ENCODE data around the gene CSNK2B. TPM values are rescaled to one million over a fixed set of nuclear protein-coding genes. Genes with fewer than 3 reads are reported as not detected.

Gene CSNK2B
- total RNA-seq: 76.5 and 99.5 TPM in 2 replicates

GRCh38 chr6:31665501-31666336 lies at the start of gene CSNK2B:
TSS of gene CSNK2B (plus strand) at chr6:31666080. CDS start at chr6:31666832, 752 bp downstream.
- DNase-seq (ENCODE audit: low read depth in 2 of 2): peak; percentile 94 to 98

GRCh38 chr6:31617010-31617409 lies 48.9 kb upstream of the CSNK2B start:
- DNase-seq (ENCODE audit: low read depth in 2 of 2): no peak

- peak; percentile 97 to 100 for DNase-seq (ENCODE audit: low read depth in 2 of 2)
These were observed 45.9 kb upstream of the CSNK2B start for GRCh38 chr6:31619805-31620585.

- DNase-seq (ENCODE audit: low read depth in 2 of 2): peak in 1 of 2 donors; percentile 26
These were observed 45.1 kb upstream of the CSNK2B start, which contains the start of gene PRRC2A for GRCh38 chr6:31620586-31621319. TSS of gene PRRC2A (plus strand) at chr6:31620715. CDS start at chr6:31622790, 2,075 bp downstream.

GRCh38 chr6:31621320-31621939 lies 44.5 kb upstream of the CSNK2B start:
- peak in 1 of 2 donors; percentile 13 for DNase-seq (ENCODE audit: low read depth in 2 of 2)

- no peak for DNase-seq (ENCODE audit: low read depth in 2 of 2)
These were observed 43.9 kb upstream of the CSNK2B start for GRCh38 chr6:31621991-31622390.

- DNase-seq (ENCODE audit: low read depth in 2 of 2): no peak
These were observed 43.2 kb upstream of the CSNK2B start for GRCh38 chr6:31622684-31623091.

- DNase-seq (ENCODE audit: low read depth in 2 of 2): no peak
These were observed 41.8 kb upstream of the CSNK2B start for GRCh38 chr6:31624070-31624469.

- no peak for DNase-seq (ENCODE audit: low read depth in 2 of 2)
These were observed 38.9 kb upstream of the CSNK2B start for GRCh38 chr6:31626952-31627351.

- DNase-seq (ENCODE audit: low read depth in 2 of 2): no peak
These were observed 38.1 kb upstream of the CSNK2B start for GRCh38 chr6:31627690-31628287.

GRCh38 chr6:31629014-31629413 lies 36.9 kb upstream of the CSNK2B start:
- DNase-seq (ENCODE audit: low read depth in 2 of 2): no peak

- DNase-seq (ENCODE audit: low read depth in 2 of 2): no peak
These were observed 35.5 kb upstream of the CSNK2B start for GRCh38 chr6:31630177-31630934.

GRCh38 chr6:31631209-31631608 lies 34.7 kb upstream of the CSNK2B start:
- no peak for DNase-seq (ENCODE audit: low read depth in 2 of 2)

GRCh38 chr6:31631681-31632278 lies 34.1 kb upstream of the CSNK2B start:
- DNase-seq (ENCODE audit: low read depth in 2 of 2): no peak

- DNase-seq (ENCODE audit: low read depth in 2 of 2): no peak
These were observed 33.5 kb upstream of the CSNK2B start for GRCh38 chr6:31632279-31632946.

- no peak for DNase-seq (ENCODE audit: low read depth in 2 of 2)
These were observed 32.4 kb upstream of the CSNK2B start for GRCh38 chr6:31633447-31633846.

- DNase-seq (ENCODE audit: low read depth in 2 of 2): no peak
These were observed 31.7 kb upstream of the CSNK2B start for GRCh38 chr6:31634131-31634530.

- DNase-seq (ENCODE audit: low read depth in 2 of 2): no peak
These were observed 30.8 kb upstream of the CSNK2B start for GRCh38 chr6:31634969-31635575.

Data from dermis microvascular lymphatic vessel endothelial cell (primary cell).